ENCODE data around the gene LPP.

- TF ChIP-seq POLR2AphosphoS5 (IDR thresholded peaks at IDR 0.05; ENCODE audit: low read depth, low read length) (no peak), POLR2A (IDR thresholded peaks at IDR 0.05; ENCODE audit: low read depth, low read length) (no peak)
Observed at GRCh38 chr3:188685789-188686188, 531.8 kb downstream of the LPP start.
